HepG2 (cell line): ENCODE measurements around the gene PPP2R2D. TPM values are rescaled to one million over a fixed set of nuclear protein-coding genes. Genes with fewer than 3 reads are reported as not detected.

Experiments used
- ATAC-seq: fragments of 200-7000 bp; cut with Tn5 transposase; 3 replicates; pipeline ENCODE4 v1.9.1; 2020; ENCODE audit warnings: mild to moderate bottlenecking, moderate library complexity
- BruUV-seq: library from RNA; stranded (reverse); fragments of 400-500 nt; replicated peaks from 2 replicates; lab custom pipeline; 2021; lab: Mats Ljungman, UMichigan
- CTCF ChIA-PET: fragments of 300-600 bp; formaldehyde crosslinking; extraction: SDS; loops from one replicate; lab custom pipeline; 2021; ENCODE audit warnings: low total read pairs, inconsistent platforms, low intra/inter-chr PET ratio; lab: Yijun Ruan, JAX
- POLR2A ChIA-PET: fragments of 350-600 bp; sonication (Branson Sonifier 250); formaldehyde crosslinking; loops from one replicate; lab custom pipeline; 2020; ENCODE audit warnings: antibody characterized with exemption, inconsistent platforms; lab: Yijun Ruan, JAX
- DNase-seq: peaks from one replicate; pipeline ENCODE4 v3.0.0-alpha.2; 2015; ENCODE audit warnings: low spot score
- FAIRE-seq: peaks from 3 replicates; lab custom pipeline; 2011; peaks lifted over from hg19 to GRCh38; lab: Jason Lieb, UNC
- H2AFZ ChIP-seq: one replicate; pipeline ENCODE4 v1.6.1; 2011; ENCODE audit warnings: low read length, inconsistent platforms
- H3K27ac ChIP-seq: fragments of 300-600 bp; 3 replicates; pipeline ENCODE4 v1.8.0; 2011; ENCODE audit warnings: mixed run types, mild to moderate bottlenecking, mixed read lengths, low read length, inconsistent platforms; ENCODE audit not compliant: insufficient read depth; ENCODE audit errors: extremely low read length
- H3K27me3 ChIP-seq, 2 experiments: fragments of 200-600 bp in 1 of 2; 2 replicates in 1 of 2; 3 replicates in 1 of 2; pipeline versions ENCODE4 v1.6.0 to v1.8.0; 2011; ENCODE audit warnings: low read length in 2 of 2, mild to moderate bottlenecking in 2 of 2, moderate library complexity in 2 of 2, inconsistent platforms in 1 of 2; ENCODE audit not compliant: insufficient read depth in 2 of 2, control insufficient read depth in 1 of 2
- H3K36me3 ChIP-seq, 2 experiments: fragments of 200-600 bp in 1 of 2; replicated peaks in 1 of 2; 2 replicates in 1 of 2; 3 replicates in 1 of 2; pipeline versions ENCODE4 v1.5.1 to v1.8.0; 2011; ENCODE audit warnings: low read length in 2 of 2, inconsistent platforms in 1 of 2; ENCODE audit not compliant: insufficient read depth in 2 of 2, control insufficient read depth in 1 of 2
- H3K4me1 ChIP-seq: 2 replicates; pipeline ENCODE4 v1.5.1; 2012; ENCODE audit warnings: low read length, inconsistent platforms; ENCODE audit not compliant: insufficient read depth
- H3K4me2 ChIP-seq: 2 replicates; pipeline ENCODE4 v1.6.0; 2011; ENCODE audit warnings: low read depth, low read length, inconsistent platforms
- H3K4me3 ChIP-seq, 3 experiments: fragments of 200-600 bp in 1 of 3; sonication (generic), shearing (Covaris generic) in 1 of 3; replicated peaks in 1 of 3; 2 replicates each; pipeline ENCODE4 v1.5.1; 2011 to 2016; ENCODE audit warnings: low read length in 3 of 3, inconsistent platforms in 2 of 3, low read depth in 2 of 3, mild to moderate bottlenecking in 2 of 3, control low read depth in 1 of 3, mixed read lengths in 1 of 3; ENCODE audit not compliant: insufficient read depth in 1 of 3
- H3K79me2 ChIP-seq: one replicate; pipeline ENCODE4 v1.6.1; 2011; ENCODE audit warnings: low read length, inconsistent platforms; ENCODE audit not compliant: insufficient read depth
- H3K9ac ChIP-seq: 2 replicates; pipeline ENCODE4 v1.6.0; 2011; ENCODE audit warnings: mild to moderate bottlenecking, low read depth, low read length, inconsistent platforms; ENCODE audit not compliant: insufficient read depth
- H3K9me3 ChIP-seq: 2 replicates; pipeline ENCODE4 v1.5.1; 2012; ENCODE audit warnings: mild to moderate bottlenecking, low read length
- H4K20me1 ChIP-seq: 2 replicates; pipeline ENCODE4 v1.6.0; 2011; ENCODE audit warnings: inconsistent platforms, mild to moderate bottlenecking, low read length, moderate library complexity; ENCODE audit not compliant: insufficient read depth
- ARID3A ChIP-seq: IDR thresholded peaks from 2 replicates; pipeline ENCODE4 v1.6.1; 2012; ENCODE audit warnings: low read depth, low read length, improper control_type of control experiment
- ATF4 ChIP-seq, 2 experiments: fragments of 450-650 bp in 1 of 2; sonication (generic) in 1 of 2; formaldehyde crosslinking; IDR thresholded peaks; 2 replicates each; pipeline versions ENCODE4 v1.5.0 to v1.8.0; 2020 to 2022; ENCODE audit warnings: mild to moderate bottlenecking in 1 of 2, missing genetic modification reagents in 1 of 2
- DRAP1 ChIP-seq: IDR thresholded peaks from 2 replicates; pipeline ENCODE4 v1.6.1; 2016; ENCODE audit warnings: missing genetic modification reagents, missing compliant biosample characterization
- FOSL2 ChIP-seq: sonication (generic); formaldehyde crosslinking; IDR thresholded peaks from 2 replicates; pipeline ENCODE4 v1.4.0; 2020; ENCODE audit warnings: missing genetic modification reagents
- FOXA3 ChIP-seq: IDR thresholded peaks from 2 replicates; pipeline ENCODE4 v1.6.1; 2016; ENCODE audit warnings: missing genetic modification reagents, missing compliant biosample characterization
- FOXP4 ChIP-seq: sonication (generic); formaldehyde crosslinking; IDR thresholded peaks from 2 replicates; pipeline ENCODE4 v1.4.0; 2020; ENCODE audit warnings: missing genetic modification reagents
- IKZF5 ChIP-seq: IDR thresholded peaks from 2 replicates; pipeline ENCODE4 v1.6.1; 2018; ENCODE audit warnings: missing genetic modification reagents, mild to moderate bottlenecking, missing compliant biosample characterization
- MAFF ChIP-seq: IDR thresholded peaks from 2 replicates; pipeline ENCODE4 v1.6.1; 2011; ENCODE audit warnings: low read depth, low read length, improper control_type of control experiment
- POLR2G ChIP-seq: fragments of 200-400 bp; formaldehyde crosslinking; IDR thresholded peaks from 2 replicates; pipeline ENCODE4 v1.6.1; 2018; ENCODE audit warnings: mild to moderate bottlenecking, low read depth, low read length, moderate library complexity
- RXRA ChIP-seq: sonication (generic); formaldehyde crosslinking; IDR thresholded peaks from 2 replicates; pipeline ENCODE4 v1.5.1; 2020; ENCODE audit warnings: missing genetic modification reagents
- STAT5B ChIP-seq: sonication (generic); formaldehyde crosslinking; IDR thresholded peaks from 2 replicates; pipeline ENCODE4 v1.4.0; 2020; ENCODE audit warnings: missing genetic modification reagents
- TFAP4 ChIP-seq: sonication (generic); IDR thresholded peaks from 2 replicates; pipeline ENCODE4 v1.6.1; 2016; ENCODE audit warnings: low read depth, borderline replicate concordance
- ZNF296 ChIP-seq: sonication (generic); formaldehyde crosslinking; conservative IDR thresholded peaks from 2 replicates; pipeline ENCODE4 v1.5.0; 2020; ENCODE audit warnings: mild to moderate bottlenecking, missing genetic modification reagents
- ZNF589 ChIP-seq: sonication (generic); formaldehyde crosslinking; conservative IDR thresholded peaks from 2 replicates; pipeline ENCODE4 v1.8.0; 2022; ENCODE audit warnings: mild to moderate bottlenecking, moderate library complexity, missing genetic modification reagents
- WGBS: methylation state at CpG from one replicate; pipeline ENCODE4 v1.1.6; 2017; ENCODE audit warnings: low lambda C conversion rate; 5-methylcytosine and 5-hydroxymethylcytosine counted together
- in situ Hi-C: cut with HindIII; loops from 2 replicates; pipeline ENCODE4 v1.10.0; 2017; ENCODE audit warnings: low pct_unique_long_range_greater_than_20kb; ENCODE audit not compliant: extremely low pct_ligation_motif_present
- intact Hi-C: fragments of 100-400 bp; cut with micrococcal nuclease; formaldehyde crosslinking; loops from one replicate; pipeline ENCODE4 v1.10.0; 2022; ENCODE audit not compliant: unreplicated experiment
- polyA plus RNA-seq, 8 experiments: library from polyadenylated mRNA; depleted of rRNA in 3 of 8; stranded (reverse) in 7 of 8; unstranded in 1 of 8; fragments of >200 nt; fragmentation: Illumina TruSeq in 4 of 8; extraction: Trizol in 4 of 8; gene quantifications; 2 replicates each; pipeline versions ENCODE4 v1.2.1 to v1.2.3, GENCODE V29; 2011 to 2016; ENCODE audit warnings: low read depth in 4 of 8, missing spikeins in 1 of 8, mixed read lengths in 1 of 8; ENCODE audit not compliant: insufficient read depth in 1 of 8
- total RNA-seq, 5 experiments: library from RNA; depleted of rRNA; stranded (reverse); fragments of >200 nt; fragmentation: Illumina TruSeq; extraction: Trizol; gene quantifications; 2 replicates each; pipeline ENCODE4 v1.2.3, GENCODE V29; 2016; ENCODE audit warnings: low read depth in 1 of 5

PPP2R2D gene
- total and polyA plus RNA-seq, 2 of the 13 experiments (the other 11 are each of a cell fraction or from before 2014, with no cell fraction given): 32.7 to 33.2 TPM

GRCh38 chr10:131983780-131984179 is 83.0 kb downstream of the PPP2R2D start:
- ChIA-PET CTCF (no interaction called here), POLR2A (interaction anchor here (0.7 to 1.1 kb wide), 2 partner anchors 14 to 83 kb away, joined by 3 read pairs; partner anchors contain the start of gene PPP2R2D)
- H3K79me2 ChIP-seq: peaks cover 28% of the 10 kb centered on the region
- BruUV-seq: no TSS peak
- H2AFZ ChIP-seq: no peak overlapping the region
- peaks cover 31% of the 10 kb centered on the region for H3K4me1 ChIP-seq
- WGBS: 37% methylated on average over 6 of the region's 6 CpGs
- peaks cover 0 to 2% of the 10 kb centered on the region in 2 experiments; a peak in 2 of 5 replicates for H3K36me3 ChIP-seq
- peaks cover 21% of the 10 kb centered on the region for H4K20me1 ChIP-seq
- ATAC-seq: no peak; the same call in 2 of the 3 replicates
- no peaks in the 10 kb centered on the region for H3K9me3 ChIP-seq
- in situ Hi-C loops (no loop called here), intact Hi-C loops (no loop called here)
- FAIRE-seq: no peak
- H3K27me3 ChIP-seq: no peaks in the 10 kb centered on the region; a peak in 1 of 5 replicates
- no peak overlapping the region for H3K4me3 ChIP-seq
- no peak overlapping the region for H3K9ac ChIP-seq
- no peak overlapping the region for H3K27ac ChIP-seq
- peak; percentile 63 for DNase-seq
- H3K4me2 ChIP-seq: peak overlapping the region; percentile 21; the same call in 1 of the 2 replicates
- no peak for TF ChIP-seq ZNF589 (CRISPR knock-in tag)
- TF ChIP-seq POLR2G: peak; percentile 41; the same call in 1 of the 2 replicates
- peak; percentile 93 for TF ChIP-seq MAFF
- 0 out of 2 replicates have a peak, but pooled peaks have one; percentile 8 for TF ChIP-seq DRAP1 (CRISPR knock-in tag)
- TF ChIP-seq ARID3A: 0 out of 2 replicates have a peak, but pooled peaks have one; percentile 14
- no peak for TF ChIP-seq RXRA (CRISPR knock-in tag)
- peak; percentile 76 for TF ChIP-seq FOSL2 (CRISPR knock-in tag)
- TF ChIP-seq FOXP4 (CRISPR knock-in tag): no peak
- peak in 1 of 2 experiments; percentile 73; a peak in 2 of 4 replicates for TF ChIP-seq ATF4 (CRISPR knock-in tag; IDR thresholded peaks at IDR 0.05)
- TF ChIP-seq IKZF5: 0 out of 2 replicates have a peak, but pooled peaks have one; percentile 26
- 0 out of 2 replicates have a peak, but pooled peaks have one; percentile 9 for TF ChIP-seq FOXA3
- no peak for TF ChIP-seq ZNF296 (CRISPR knock-in tag)
- TF ChIP-seq TFAP4: peak; percentile 10; the same call in 1 of the 2 replicates
- TF ChIP-seq STAT5B: no peak
